Measurements from ENCODE around the gene PGF.
"Not testable (repeated sequence)": the region's sequence is repeated elsewhere in the genome, so short reads cannot be mapped to it uniquely, and the experiment has no call there.

GRCh38 chr14:74932936-74933335 lies 22.5 kb downstream of the PGF start:
- TF ChIP-seq POLR2A, CTCF (IDR thresholded peaks at IDR 0.05): not testable (repeated sequence)
